Esophagus muscularis mucosa (tissue), 3 donors: Measurements from ENCODE around the gene ADAMTS2.

Experiments used
- POLR2A ChIP-seq: fragments of 450-650 bp; IDR thresholded peaks from one replicate; pipeline ENCODE4 v1.6.1; 2017; ENCODE audit warnings: antibody characterized with exemption, moderate library complexity, mild to moderate bottlenecking, low read depth
- TF ChIP-seq, protein P1 (sequence below), 3 experiments: fragments of 200-600 bp in 2 of 3; fragments of 450-650 bp in 1 of 3; sonication (generic) in 2 of 3; IDR thresholded peaks; one replicate each; pipeline ENCODE4 v1.5.1; 2017 to 2019; ENCODE audit warnings: antibody characterized with exemption in 3 of 3, mild to moderate bottlenecking in 2 of 3, moderate library complexity in 1 of 3

DNA sequence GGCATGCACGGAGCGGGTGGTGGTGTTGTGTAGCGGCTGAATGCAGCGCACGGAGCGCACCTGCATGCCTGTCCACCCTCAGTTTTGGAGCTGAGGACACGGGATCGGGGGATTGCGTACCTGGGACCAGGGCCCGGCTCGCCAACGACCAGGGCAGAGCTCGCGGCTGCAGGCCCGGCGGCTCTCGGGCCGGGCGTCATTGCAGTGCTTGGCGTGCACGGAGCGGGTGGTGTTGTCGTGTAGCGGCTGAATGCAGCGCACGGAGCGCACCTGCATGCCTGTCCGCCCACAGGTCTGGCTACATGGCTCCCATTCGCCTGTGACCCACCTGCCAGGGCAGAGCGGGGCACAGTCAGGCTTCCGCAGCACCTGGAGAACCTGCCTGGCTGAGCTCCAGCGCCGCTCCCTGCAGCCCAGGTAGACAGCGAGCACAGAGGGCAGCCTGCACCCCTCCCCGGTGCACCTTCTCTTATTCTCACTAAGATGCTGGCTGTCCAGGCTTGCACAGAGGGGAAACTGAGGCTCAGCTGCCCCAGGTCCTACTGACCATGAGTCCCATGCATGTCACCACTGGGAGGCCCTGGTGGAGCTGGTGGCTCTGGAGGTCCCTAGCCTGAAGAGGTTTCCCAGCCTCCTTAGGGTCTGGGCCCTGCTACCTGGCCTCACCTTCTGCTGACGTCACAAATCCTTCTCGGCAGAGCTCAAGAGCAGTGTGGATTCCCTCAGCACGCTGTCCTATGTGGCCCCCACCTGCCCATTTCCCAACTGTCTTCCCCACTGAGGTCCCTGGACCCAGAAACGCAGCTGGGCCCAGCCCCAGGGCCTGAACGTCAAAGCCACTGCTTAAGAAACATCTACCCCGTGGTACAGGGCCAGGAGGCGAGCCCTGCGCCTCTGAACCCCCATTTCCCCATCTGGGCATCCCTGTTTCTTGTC lies 220.1 kb downstream of the ADAMTS2 start:
- TF ChIP-seq, protein P1, sequence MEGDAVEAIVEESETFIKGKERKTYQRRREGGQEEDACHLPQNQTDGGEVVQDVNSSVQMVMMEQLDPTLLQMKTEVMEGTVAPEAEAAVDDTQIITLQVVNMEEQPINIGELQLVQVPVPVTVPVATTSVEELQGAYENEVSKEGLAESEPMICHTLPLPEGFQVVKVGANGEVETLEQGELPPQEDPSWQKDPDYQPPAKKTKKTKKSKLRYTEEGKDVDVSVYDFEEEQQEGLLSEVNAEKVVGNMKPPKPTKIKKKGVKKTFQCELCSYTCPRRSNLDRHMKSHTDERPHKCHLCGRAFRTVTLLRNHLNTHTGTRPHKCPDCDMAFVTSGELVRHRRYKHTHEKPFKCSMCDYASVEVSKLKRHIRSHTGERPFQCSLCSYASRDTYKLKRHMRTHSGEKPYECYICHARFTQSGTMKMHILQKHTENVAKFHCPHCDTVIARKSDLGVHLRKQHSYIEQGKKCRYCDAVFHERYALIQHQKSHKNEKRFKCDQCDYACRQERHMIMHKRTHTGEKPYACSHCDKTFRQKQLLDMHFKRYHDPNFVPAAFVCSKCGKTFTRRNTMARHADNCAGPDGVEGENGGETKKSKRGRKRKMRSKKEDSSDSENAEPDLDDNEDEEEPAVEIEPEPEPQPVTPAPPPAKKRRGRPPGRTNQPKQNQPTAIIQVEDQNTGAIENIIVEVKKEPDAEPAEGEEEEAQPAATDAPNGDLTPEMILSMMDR (IDR thresholded peaks at IDR 0.05): no peak
- no peak for TF ChIP-seq POLR2A
